Ishikawa (cell line): ENCODE results near the gene MAP3K15.
A peak's percentile ranks its signal among the peaks of the same experiment; 100 is the strongest.

Experiments
- CEBPB ChIP-seq: IDR thresholded peaks from 2 replicates; pipeline ENCODE4 v1.6.1; 2012
- CREB1 ChIP-seq: IDR thresholded peaks from 2 replicates; pipeline ENCODE4 v1.6.1; 2012; ENCODE audit warnings: low read depth
- EGR1 ChIP-seq: IDR thresholded peaks from 2 replicates; pipeline ENCODE4 v1.6.1; 2012
- EP300 ChIP-seq: IDR thresholded peaks from 2 replicates; pipeline ENCODE4 v1.6.1; 2012; ENCODE audit warnings: borderline replicate concordance
- FOXM1 ChIP-seq: IDR thresholded peaks from 2 replicates; pipeline ENCODE4 v1.6.1; 2012; ENCODE audit warnings: low read depth, borderline replicate concordance
- MAX ChIP-seq: IDR thresholded peaks from 2 replicates; pipeline ENCODE4 v1.6.1; 2012
- NFIC ChIP-seq: IDR thresholded peaks from 2 replicates; pipeline ENCODE4 v1.6.1; 2012
- RAD21 ChIP-seq: IDR thresholded peaks from 2 replicates; pipeline ENCODE4 v1.6.1; 2012; ENCODE audit warnings: low read depth
- REST ChIP-seq: IDR thresholded peaks from 2 replicates; pipeline ENCODE4 v1.6.1; 2012; ENCODE audit warnings: low read depth, mild to moderate bottlenecking
- TAF1 ChIP-seq: IDR thresholded peaks from 2 replicates; pipeline ENCODE4 v1.6.1; 2012; ENCODE audit warnings: low read depth, mild to moderate bottlenecking
- TCF12 ChIP-seq: IDR thresholded peaks from 2 replicates; pipeline ENCODE4 v1.6.1; 2012; ENCODE audit warnings: low read depth
- TEAD4 ChIP-seq: IDR thresholded peaks from 2 replicates; pipeline ENCODE4 v1.6.1; 2012
- USF1 ChIP-seq: IDR thresholded peaks from 2 replicates; pipeline ENCODE4 v1.6.1; 2012
- YY1 ChIP-seq: IDR thresholded peaks from 2 replicates; pipeline ENCODE4 v1.6.1; 2012; ENCODE audit warnings: low read depth
- ZBTB7A ChIP-seq: IDR thresholded peaks from 2 replicates; pipeline ENCODE4 v1.6.1; 2012; ENCODE audit warnings: low read depth

The MAP3K15 gene

GRCh38 chrX:19514791-19515614 is at the start of gene MAP3K15:
TSS of gene MAP3K15 (minus strand) at chrX:19515508. CDS start at chrX:19515261, 247 bp downstream.
- TF ChIP-seq MAX (peak; percentile 63), RAD21 (no peak)

- no peak for TF ChIP-seq FOXM1
- TF ChIP-seq TEAD4, result no peak
- TF ChIP-seq EGR1, result no peak
- no peak for TF ChIP-seq TAF1
- no peak for TF ChIP-seq EP300
- TF ChIP-seq TCF12, result no peak
- no peak for TF ChIP-seq ZBTB7A
- TF ChIP-seq CREB1, result no peak
- TF ChIP-seq REST, result no peak
- no peak for TF ChIP-seq RAD21
- TF ChIP-seq CEBPB, result no peak
- TF ChIP-seq YY1, result no peak
- no peak for TF ChIP-seq USF1
- no peak for TF ChIP-seq NFIC
- no peak for TF ChIP-seq MAX
Measured at GRCh38 chrX:19564606-19565005, 49.3 kb upstream of the MAP3K15 start.

GRCh38 chrX:19563746-19564145 is 48.4 kb upstream of the MAP3K15 start:
- no peak for TF ChIP-seq REST
- TF ChIP-seq CREB1, result no peak
- TF ChIP-seq RAD21, result no peak
- TF ChIP-seq ZBTB7A, result no peak
- TF ChIP-seq USF1, result no peak
- no peak for TF ChIP-seq NFIC
- TF ChIP-seq MAX, result no peak
- TF ChIP-seq FOXM1, result no peak
- TF ChIP-seq CEBPB, result no peak

GRCh38 chrX:19563327-19563726 is 48.0 kb upstream of the MAP3K15 start:
- TF ChIP-seq TAF1 (no peak), FOXM1 (no peak), USF1 (no peak), EP300 (no peak), TEAD4 (no peak), MAX (no peak), RAD21 (no peak), REST (no peak), CREB1 (no peak), EGR1 (no peak), CEBPB (no peak), ZBTB7A (no peak), TCF12 (no peak), YY1 (no peak), NFIC (no peak)
